GM10266 (cell line): ENCODE measurements around the gene VWA7.

ENCODE experiments used
- DNase-seq: peaks from one replicate; pipeline ENCODE4 v3.0.0; 2012; ENCODE audit errors: extremely low spot score
- CTCF ChIP-seq: IDR thresholded peaks from 2 replicates; pipeline ENCODE4 v1.5.1; 2012; ENCODE audit warnings: mild to moderate bottlenecking, low read depth; ENCODE audit not compliant: control insufficient read depth, insufficient read depth; ENCODE audit errors: missing control alignments

Gene VWA7

GRCh38 chr6:31762878-31763618 is 14.1 kb downstream of the VWA7 start:
- TF ChIP-seq CTCF = no peak
- no peak for DNase-seq

GRCh38 chr6:31762356-31762755 is 14.8 kb downstream of the VWA7 start, which contains the start of gene SAPCD1:
SAPCD1 (plus strand) TSS chr6:31762656; CDS start chr6:31763055, 399 bp downstream.
- no peak for DNase-seq
- TF ChIP-seq CTCF = no peak

- no peak for TF ChIP-seq CTCF
- no peak for DNase-seq
Measured at GRCh38 chr6:31761343-31761742, 15.8 kb downstream of the VWA7 start.

- DNase-seq = no peak
Measured at GRCh38 chr6:31760790-31761189, 16.3 kb downstream of the VWA7 start.

GRCh38 chr6:31758281-31758680 is 18.8 kb downstream of the VWA7 start:
- no peak for DNase-seq
- no peak for TF ChIP-seq CTCF

More at GRCh38 chr6:31760790-31761189, 16.3 kb downstream of the VWA7 start:
- TF ChIP-seq CTCF = no peak

GRCh38 chr6:31752739-31753319 is 24.3 kb downstream of the VWA7 start:
- TF ChIP-seq CTCF = no peak
- no peak for DNase-seq

GRCh38 chr6:31750411-31751022 is 26.6 kb downstream of the VWA7 start:
- no peak for TF ChIP-seq CTCF
- no peak for DNase-seq
